C4-2B (cell line): ENCODE measurements around the gene OTOR.

Experiments
- CTCF ChIP-seq: fragments of 450-650 bp; conservative IDR thresholded peaks from 2 replicates; pipeline ENCODE4 v1.5.1; 2017; ENCODE audit warnings: mild to moderate bottlenecking
- ZFX ChIP-seq: fragments of 450-650 bp; IDR thresholded peaks from 2 replicates; pipeline ENCODE4 v1.6.1; 2017

- TF ChIP-seq CTCF (no peak), ZFX (no peak)
Observed at GRCh38 chr20:16752082-16752481, 3.9 kb downstream of the OTOR start.
